Fibroblast of skin of left biceps (primary cell): ENCODE measurements around the gene ZNF800.
"Not testable (repeated sequence)": the region's sequence is repeated elsewhere in the genome, so short reads cannot be mapped to it uniquely, and the experiment has no call there.

Experiments used
- DNase-seq, 2 experiments: peaks; one replicate each; pipeline ENCODE4 v3.0.0-alpha.2; 2013; ENCODE audit warnings: low read depth in 2 of 2

ZNF800 gene, protein sequence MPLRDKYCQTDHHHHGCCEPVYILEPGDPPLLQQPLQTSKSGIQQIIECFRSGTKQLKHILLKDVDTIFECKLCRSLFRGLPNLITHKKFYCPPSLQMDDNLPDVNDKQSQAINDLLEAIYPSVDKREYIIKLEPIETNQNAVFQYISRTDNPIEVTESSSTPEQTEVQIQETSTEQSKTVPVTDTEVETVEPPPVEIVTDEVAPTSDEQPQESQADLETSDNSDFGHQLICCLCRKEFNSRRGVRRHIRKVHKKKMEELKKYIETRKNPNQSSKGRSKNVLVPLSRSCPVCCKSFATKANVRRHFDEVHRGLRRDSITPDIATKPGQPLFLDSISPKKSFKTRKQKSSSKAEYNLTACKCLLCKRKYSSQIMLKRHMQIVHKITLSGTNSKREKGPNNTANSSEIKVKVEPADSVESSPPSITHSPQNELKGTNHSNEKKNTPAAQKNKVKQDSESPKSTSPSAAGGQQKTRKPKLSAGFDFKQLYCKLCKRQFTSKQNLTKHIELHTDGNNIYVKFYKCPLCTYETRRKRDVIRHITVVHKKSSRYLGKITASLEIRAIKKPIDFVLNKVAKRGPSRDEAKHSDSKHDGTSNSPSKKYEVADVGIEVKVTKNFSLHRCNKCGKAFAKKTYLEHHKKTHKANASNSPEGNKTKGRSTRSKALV

GRCh38 chr7:127392566-127393367 lies at the start of gene ZNF800:
Gene ZNF800, minus strand, starts transcription at chr7:127392708. Its CDS starts 1,151 bp downstream, at chr7:127391557.
- peak; percentile 43 to 48 for DNase-seq

GRCh38 chr7:127440206-127440605 lies 47.7 kb upstream of the ZNF800 start:
- DNase-seq, result no peak

- DNase-seq, result no peak
Observed at GRCh38 chr7:127438836-127439235, 46.3 kb upstream of the ZNF800 start.

- DNase-seq, result peak; percentile 54 to 55
Observed at GRCh38 chr7:127437837-127438236, 45.3 kb upstream of the ZNF800 start.

DNA sequence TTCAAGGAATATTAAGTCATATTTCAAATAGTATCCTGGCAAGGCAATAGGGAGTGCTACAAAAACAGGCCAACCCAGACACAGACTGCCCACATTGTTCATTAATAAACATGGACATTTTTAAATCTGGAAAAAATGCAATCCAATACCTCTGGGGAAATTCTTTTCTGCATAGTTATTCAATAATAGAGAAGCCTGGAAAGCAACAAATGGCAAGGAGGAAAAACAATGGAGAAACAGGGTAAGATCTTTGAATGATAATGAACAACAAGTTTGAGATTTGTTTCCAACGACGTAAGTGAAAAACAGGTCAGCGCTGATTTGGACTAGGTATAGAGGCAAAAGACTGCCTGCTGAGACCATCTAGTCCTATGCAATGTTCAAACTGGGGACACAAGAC lies 44.7 kb upstream of the ZNF800 start:
- DNase-seq, result no peak

- not testable (repeated sequence) for DNase-seq
Observed at GRCh38 chr7:127429281-127429680, 36.8 kb upstream of the ZNF800 start.

DNA sequence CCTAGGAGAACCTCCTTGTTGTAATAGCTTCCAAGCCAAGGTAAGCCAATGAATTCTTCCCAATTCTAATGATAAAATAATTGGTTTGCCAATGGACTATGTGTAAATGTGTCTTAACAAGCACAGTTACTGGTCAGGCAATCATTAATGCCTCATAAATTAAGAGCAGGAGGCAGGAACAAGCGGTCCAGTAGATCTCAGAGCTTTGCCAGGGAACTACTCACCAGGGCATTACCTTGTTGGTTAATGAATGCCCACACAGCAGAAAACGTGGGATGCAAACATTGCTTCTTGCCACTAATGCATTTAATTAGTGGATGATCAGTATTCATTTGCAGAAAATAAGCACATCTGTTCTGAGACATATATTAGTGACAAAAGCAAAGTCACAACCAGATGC lies 26.7 kb upstream of the ZNF800 start:
- DNase-seq, result no peak

DNA sequence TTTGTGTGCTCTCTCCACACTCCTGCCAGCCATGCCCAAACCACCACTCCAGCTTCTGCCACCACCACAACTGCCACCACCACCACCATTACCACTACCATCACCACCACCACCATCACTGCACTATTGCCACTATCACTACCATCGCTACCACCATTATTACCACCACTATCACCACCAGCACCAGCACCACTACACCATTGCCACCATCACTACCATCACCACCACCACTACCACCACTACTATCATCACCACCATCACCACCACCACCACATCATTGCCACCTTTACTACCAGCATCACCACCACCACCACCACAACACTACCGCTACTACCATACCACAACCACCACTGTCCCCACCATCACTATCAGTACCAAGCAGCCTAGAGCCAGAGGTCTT lies 26.0 kb upstream of the ZNF800 start:
- no peak for DNase-seq

DNA sequence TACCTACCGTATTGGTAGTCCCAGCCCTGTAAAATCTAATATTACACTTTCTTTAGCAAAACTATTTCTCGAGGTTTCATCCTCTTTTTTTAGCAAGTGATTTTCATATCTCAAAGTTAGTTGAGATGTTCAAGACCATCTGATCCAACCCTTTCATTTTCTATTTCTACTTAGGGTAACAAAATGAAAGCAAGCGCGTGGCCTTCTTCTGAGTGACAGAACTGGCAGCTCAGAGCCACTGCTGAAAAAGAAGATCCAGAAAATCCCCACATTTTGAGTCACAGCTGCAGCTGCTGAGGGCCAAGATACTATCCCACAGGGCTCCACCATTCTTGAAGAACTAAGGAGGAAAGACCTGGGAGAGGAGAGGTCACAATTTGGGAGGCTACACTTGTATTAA lies 24.8 kb upstream of the ZNF800 start:
- no peak for DNase-seq

DNA sequence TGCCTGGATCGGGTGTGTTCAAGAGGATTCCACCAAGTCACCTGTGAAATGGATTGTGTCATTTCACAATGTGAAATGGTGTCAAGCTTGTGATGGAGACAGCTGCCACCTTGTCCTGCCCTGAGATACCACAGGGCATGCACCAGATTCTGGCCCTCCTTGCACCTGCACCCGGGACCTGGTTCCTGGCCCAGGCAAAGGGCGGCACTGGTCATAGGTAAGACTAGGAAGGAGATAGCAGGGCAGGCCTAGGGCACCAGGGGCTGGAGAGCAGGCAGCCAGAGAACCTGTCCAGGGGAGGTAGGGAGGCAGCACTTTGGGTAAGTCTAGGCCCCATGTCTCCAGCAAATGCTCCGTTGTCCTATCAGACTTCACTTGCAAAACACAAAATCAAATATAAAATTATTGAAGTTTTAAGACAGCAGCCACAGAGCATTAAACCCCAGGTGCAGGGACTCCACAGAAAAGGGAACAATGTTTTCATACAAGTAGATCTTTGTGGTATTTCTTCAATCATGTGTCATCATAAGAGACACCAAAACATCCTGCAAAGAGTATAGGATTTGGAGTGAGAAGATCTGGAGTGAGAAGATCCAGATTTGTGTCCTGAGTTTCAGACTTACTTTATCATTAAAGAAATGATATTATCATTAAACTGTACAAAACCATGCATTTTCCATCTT lies 22.7 kb upstream of the ZNF800 start:
- DNase-seq, result no peak

DNA sequence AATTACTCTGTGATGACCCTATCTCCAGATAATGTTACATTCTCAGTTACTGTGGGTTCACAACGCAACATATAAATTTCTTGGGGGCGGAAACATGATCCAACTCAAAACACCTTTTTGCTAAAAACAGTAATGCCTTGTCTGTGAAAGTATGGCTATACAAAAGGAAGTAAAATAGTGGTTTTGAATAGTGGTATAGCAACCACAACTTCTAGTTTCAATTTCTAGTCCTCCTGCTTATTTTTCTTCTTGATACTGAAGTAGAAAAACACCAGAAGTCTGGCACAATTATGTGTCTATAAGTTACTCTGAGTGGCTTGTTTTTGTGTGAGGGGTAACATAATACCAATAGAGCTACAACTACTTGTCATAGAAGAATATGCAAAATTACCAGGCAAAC lies 21.5 kb upstream of the ZNF800 start:
- DNase-seq, result no peak

- DNase-seq, result no peak
Observed at GRCh38 chr7:127413326-127413725, 20.8 kb upstream of the ZNF800 start.

DNA sequence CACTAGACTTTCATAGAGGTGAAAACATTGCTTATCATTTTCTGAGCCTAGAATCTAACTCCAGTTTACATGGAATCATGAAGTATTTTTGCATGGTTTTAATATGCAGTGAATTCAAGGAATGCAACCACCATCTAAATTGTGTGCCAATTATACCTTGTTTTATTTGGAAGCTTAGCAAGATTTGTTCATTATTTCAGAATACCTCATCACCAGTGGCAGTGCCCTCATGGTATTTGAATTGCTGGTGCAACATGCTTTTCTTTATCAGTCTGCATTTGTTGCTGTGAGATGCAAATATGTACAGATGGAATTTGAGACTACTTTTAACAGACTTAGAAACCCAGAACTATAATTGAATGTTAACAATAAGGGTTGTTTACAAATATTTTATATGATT lies 18.7 kb upstream of the ZNF800 start:
- no peak for DNase-seq

DNA sequence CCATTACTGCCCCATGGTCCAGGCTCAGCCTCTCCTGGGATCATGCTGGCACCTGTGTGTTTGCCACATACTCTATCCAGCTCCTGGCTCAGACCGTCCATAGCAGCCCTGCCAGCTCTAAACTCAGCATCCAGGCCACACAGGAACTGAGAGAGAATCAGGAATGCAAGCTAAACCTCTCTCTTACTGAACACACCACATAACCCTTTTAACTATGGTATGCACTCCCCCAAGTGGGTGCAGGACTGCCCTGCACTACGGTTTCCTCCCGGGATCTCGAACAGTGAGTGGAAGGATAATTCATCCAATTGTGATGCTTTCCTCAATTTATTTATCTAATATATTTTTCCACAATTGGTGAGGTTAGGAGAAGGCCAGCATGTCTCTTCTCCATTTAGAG lies 17.1 kb upstream of the ZNF800 start:
- DNase-seq, result no peak

- DNase-seq, result no peak
Observed at GRCh38 chr7:127404286-127405072, 12.0 kb upstream of the ZNF800 start.

- no peak for DNase-seq
Observed at GRCh38 chr7:127396184-127396583, 3.7 kb upstream of the ZNF800 start.

DNA sequence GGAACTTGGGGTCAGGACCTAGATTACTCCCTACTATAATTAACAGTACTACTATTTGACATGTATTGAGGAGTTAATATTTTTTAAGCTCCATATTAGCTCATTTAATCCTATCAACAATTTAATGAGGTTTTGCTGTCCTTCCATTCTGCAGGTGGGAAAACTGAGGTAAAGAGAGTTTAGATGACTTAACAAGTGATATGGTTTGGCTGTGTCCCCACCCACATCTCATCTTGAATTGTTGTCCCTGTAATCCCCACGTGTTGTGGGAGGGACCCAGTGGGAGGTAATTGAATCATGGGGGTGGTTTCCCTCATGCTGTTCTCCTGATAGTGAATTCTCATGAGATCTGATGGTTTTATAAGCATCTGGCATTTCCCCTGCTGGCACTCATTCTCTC lies 2.6 kb upstream of the ZNF800 start:
- DNase-seq, result not testable (repeated sequence)

DNA sequence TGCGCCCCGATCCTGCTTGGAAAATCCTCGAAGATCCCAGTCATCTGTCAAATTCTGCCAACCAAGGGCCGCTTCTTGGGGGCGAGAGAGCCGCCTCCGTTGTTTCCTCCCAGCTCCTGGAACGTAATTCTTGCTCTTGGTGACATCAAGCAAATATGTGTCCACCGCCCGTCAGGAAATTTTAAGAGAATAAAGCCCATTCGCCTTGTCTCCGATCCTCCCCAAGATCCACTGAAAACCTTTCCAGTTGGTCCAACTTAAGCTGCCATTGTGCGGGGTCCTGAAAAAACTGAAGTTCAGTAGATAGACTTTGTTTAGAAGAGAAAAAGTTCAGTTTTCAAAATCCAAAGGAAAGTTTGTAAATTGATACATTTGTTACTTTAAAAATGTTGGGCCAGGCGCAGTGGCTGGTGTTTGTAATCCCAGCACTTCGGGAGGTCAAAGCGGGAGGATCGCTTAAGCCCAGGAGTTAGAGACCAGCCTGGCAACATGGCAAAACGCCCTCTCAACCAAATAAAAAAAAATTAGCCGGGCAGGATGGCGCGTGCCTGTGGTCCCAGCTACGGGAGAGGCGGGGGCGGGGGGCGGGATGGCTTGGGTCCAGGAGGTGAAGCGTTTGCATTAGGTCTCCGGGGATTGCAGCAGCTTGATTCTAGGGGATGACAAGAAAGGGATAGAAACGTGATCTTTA lies 1.0 kb upstream of the ZNF800 start:
- no peak for DNase-seq

DNA sequence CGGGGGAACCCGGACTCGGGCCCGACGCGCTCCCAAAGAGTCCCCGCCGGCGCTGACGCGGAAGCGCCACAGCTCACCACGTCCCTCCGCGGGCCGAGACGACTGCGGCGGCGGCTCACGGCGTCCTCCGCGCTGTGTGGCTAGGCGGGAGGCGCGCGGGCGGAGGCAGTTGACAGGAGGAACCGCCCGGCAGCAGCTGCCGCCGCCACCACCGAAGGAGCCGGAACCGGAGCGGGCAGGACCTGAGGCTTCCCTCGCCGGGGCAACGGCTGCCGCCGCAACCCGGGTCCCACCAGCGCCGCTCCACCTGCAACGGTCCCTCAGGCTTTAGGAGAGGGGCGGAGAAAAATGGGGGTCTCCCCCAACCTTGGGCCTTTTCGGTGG lies 334 bp downstream of the ZNF800 start:
- DNase-seq, result peak in 1 of 2 experiments; percentile 14

GRCh38 chr7:127391591-127392181 lies 822 bp downstream of the ZNF800 start:
- DNase-seq, result no peak
